Pancreas (tissue), 10 donors: ENCODE measurements around the gene CCDC85C. TPM values are rescaled to one million over a fixed set of nuclear protein-coding genes. Genes with fewer than 3 reads are reported as not detected.
A peak's percentile ranks its signal among the peaks of the same experiment; 100 is the strongest.

ENCODE experiments used
- ATAC-seq, 4 donors: fragments of 200-7000 bp; cut with Tn5 transposase; one replicate each; pipeline versions ENCODE4 v1.8.0 to v1.9.1; 2020; ENCODE audit warnings: mild to moderate bottlenecking in 4 of 4, moderate library complexity in 4 of 4
- DNase-seq, 6 donors: peaks; one replicate each; pipeline ENCODE4 v3.0.0-alpha.2; 2020
- FAIRE-seq: peaks from 2 replicates; lab custom pipeline; 2012; peaks lifted over from hg19 to GRCh38; lab: Jason Lieb, UNC
- H3K27ac ChIP-seq, 4 donors: fragments of 200-600 bp; sonication (generic); 1 replicate in 3 of 4; 2 replicates in 1 of 4; pipeline versions ENCODE4 v1.5.0 to v1.8.0; 2020
- H3K27me3 ChIP-seq, 4 donors: fragments of 200-600 bp; one replicate each; pipeline ENCODE4 v1.8.0; 2021
- H3K36me3 ChIP-seq, 3 donors: fragments of 200-600 bp; sonication (generic) in 1 of 3; one replicate each; pipeline versions ENCODE4 v1.5.0 to v1.8.0; 2020 to 2021
- H3K4me1 ChIP-seq, 3 donors: fragments of 200-600 bp; one replicate each; pipeline ENCODE4 v1.8.0; 2021
- H3K4me3 ChIP-seq, 4 donors: fragments of 200-600 bp; sonication (generic) in 2 of 4; one replicate each; pipeline versions ENCODE4 v1.5.0 to v1.8.0; 2020 to 2021
- H3K9me3 ChIP-seq, 4 donors: fragments of 200-600 bp; one replicate each; pipeline ENCODE4 v1.8.0; 2021
- CTCF ChIP-seq, 4 donors: fragments of 200-600 bp; sonication (generic) in 3 of 4; IDR thresholded peaks; one replicate each; pipeline versions ENCODE4 v1.5.0 to v1.8.0; 2021; ENCODE audit warnings: antibody characterized with exemption in 4 of 4
- WGBS, 2 donors: extraction: QIAGEN DNeasy Blood & Tissue Kit; methylation state at CpG; one replicate each; pipeline ENCODE4 v1.1.7; 2013; 5-methylcytosine and 5-hydroxymethylcytosine counted together
- intact Hi-C, 3 donors: fragments of 100-400 bp; cut with DNase I; formaldehyde crosslinking; loops; one replicate each; pipeline versions ENCODE4 v1.11.1 to v1.14.2; 2022
- polyA plus RNA-seq, 2 donors: library from polyadenylated mRNA; stranded (reverse); fragments of 200-250 nt; gene quantifications; one replicate each; pipeline ENCODE4 v1.2.3, GENCODE V29; 2013
- total RNA-seq, 6 donors: library from RNA; stranded (reverse); fragmentation: NEBNext Ultra II Directional in 4 of 6; extraction: Animal tissue kit (Norgen Biotek cat#: 25700) in 4 of 6; gene quantifications; one replicate each; pipeline versions ENCODE4 v1.2.1 to v1.2.4, GENCODE V29; 2021 to 2023
- donor health status: healthy with polysubstance abuse.
- donor health status: DM: no; HTN: no; CAD: no; lungs with moderate emphysema.
- donor health status: DM: no; HTN: no; CAD: no.
- donor health status: control.
- donor health status: control.
- donor health status: Bipolar disorder and iron deficiency.
- donor health status: DM: yes; HTN: yes; CAD: no.
- donor health status: DM: no; HTN: no; CAD: no.
- donor health status: DM: no; HTN: no; CAD: no.
- donor health status: DM: yes; HTN: yes; CAD: no.

The CCDC85C gene
- total and polyA plus RNA-seq, 8 donors, result 9.5 to 22.2 (median 17.6) TPM

- intact Hi-C loops, result no loop called here
- no peak overlapping the region for H3K27ac ChIP-seq
- ATAC-seq, result no peak
- no peak overlapping the region for H3K4me3 ChIP-seq
- H3K36me3 ChIP-seq, result no peaks in the 10 kb centered on the region
- no peaks in the 10 kb centered on the region for H3K9me3 ChIP-seq
- FAIRE-seq, result no peak
- peaks cover 0 to 4% (median 3%) of the 10 kb centered on the region in 3 donors for H3K4me1 ChIP-seq
- H3K27me3 ChIP-seq, result no peaks in the 10 kb centered on the region
- no peak for TF ChIP-seq CTCF (IDR thresholded peaks at IDR 0.05)
- WGBS, 2 donors, result 92 to 97% methylated on average over 2 of the region's 2 CpGs
- no peak for DNase-seq
These were observed 4.6 kb upstream of the CCDC85C start for GRCh38 chr14:99608591-99608990.

- 77 to 80% methylated on average over 7 of the region's 7 CpGs for WGBS, 2 donors
- Histone ChIP-seq H3K9me3 (no peaks in the 10 kb centered on the region), H3K27ac (no peak overlapping the region), H3K27me3 (no peaks in the 10 kb centered on the region), H3K4me1 (peaks cover 0 to 7% (median 3%) of the 10 kb centered on the region in 3 donors), H3K36me3 (no peaks in the 10 kb centered on the region), H3K4me3 (no peak overlapping the region)
- ATAC-seq (no peak), FAIRE-seq (no peak), DNase-seq (no peak)
- no peak for TF ChIP-seq CTCF (IDR thresholded peaks at IDR 0.05)
- intact Hi-C loops, result no loop called here
These were observed 2.4 kb upstream of the CCDC85C start for GRCh38 chr14:99606359-99606758.

GRCh38 chr14:99605299-99605961 lies 1.4 kb upstream of the CCDC85C start:
- WGBS, 2 donors, result 1 to 2% methylated on average over 33 to 38 of the region's 38 CpGs
- peaks cover 9 to 15% (median 12%) of the 10 kb centered on the region in 3 donors for H3K4me1 ChIP-seq
- peak overlapping the region; percentile 86 to 95 (median 90) for H3K27ac ChIP-seq
- H3K27me3 ChIP-seq, result no peaks in the 10 kb centered on the region
- ATAC-seq (peak; percentile 13 to 39 (median 32)), FAIRE-seq (no peak), DNase-seq (peak; percentile 62 to 79 (median 68))
- H3K4me3 ChIP-seq, result peak overlapping the region; percentile 65 to 89 (median 76)
- no peak for TF ChIP-seq CTCF (IDR thresholded peaks at IDR 0.05)
- no peaks in the 10 kb centered on the region for H3K9me3 ChIP-seq
- no peaks in the 10 kb centered on the region for H3K36me3 ChIP-seq
- intact Hi-C loops, result no loop called here

GRCh38 chr14:99604766-99605298 lies 825 bp upstream of the CCDC85C start:
- H3K27ac ChIP-seq, result peak overlapping the region; percentile 86 to 95 (median 90)
- no peak for TF ChIP-seq CTCF (IDR thresholded peaks at IDR 0.05)
- peaks cover 15 to 21% (median 18%) of the 10 kb centered on the region in 3 donors for H3K4me1 ChIP-seq
- peak overlapping the region; percentile 65 to 89 (median 76) for H3K4me3 ChIP-seq
- H3K27me3 ChIP-seq, result no peaks in the 10 kb centered on the region
- DNase-seq (peak in 5 of 6 donors; percentile 43 to 83 (median 65)), ATAC-seq (peak; percentile 37 to 61 (median 48)), FAIRE-seq (no peak)
- intact Hi-C loops, result loop anchor here in 1 of 3 donors (5.0 kb wide), 1 partner anchor 43 kb away; no protein-coding TSS in a partner anchor
- WGBS, 2 donors, result 0 to 1% methylated on average over 23 to 50 of the region's 50 CpGs
- H3K36me3 ChIP-seq, result no peaks in the 10 kb centered on the region
- no peaks in the 10 kb centered on the region for H3K9me3 ChIP-seq
